OCI-LY7 (cell line): ENCODE data around the gene PCDHGA6. TPM values are rescaled to one million over a fixed set of nuclear protein-coding genes. Genes with fewer than 3 reads are reported as not detected.

Experiments
- BruUV-seq: library from RNA; stranded (reverse); fragments of 400-500 nt; replicated peaks from 2 replicates; lab custom pipeline; 2021; lab: Mats Ljungman, UMichigan
- CTCF ChIA-PET: fragments of 300-600 bp; sonication (Branson Sonifier 250); formaldehyde crosslinking; loops from one replicate; lab custom pipeline; 2022; ENCODE audit warnings: antibody characterized with exemption; ENCODE audit not compliant: unreplicated experiment; lab: Charles Lee
- POLR2A ChIA-PET: fragments of 300-600 bp; sonication (Branson Sonifier 250); formaldehyde crosslinking; loops from one replicate; lab custom pipeline; 2022; ENCODE audit warnings: antibody characterized with exemption; lab: Charles Lee
- DNase-seq: peaks from one replicate; pipeline ENCODE4 v3.0.0-alpha.2; 2015; ENCODE audit warnings: low spot score
- H2AFZ ChIP-seq: fragments of 200-600 bp; sonication (generic), shearing (Covaris generic); 2 replicates; pipeline ENCODE4 v1.6.1; 2014; ENCODE audit warnings: mild to moderate bottlenecking, antibody characterized with exemption, low read length, moderate library complexity
- H3K27ac ChIP-seq: fragments of 200-600 bp; sonication (generic); 2 replicates; pipeline ENCODE4 v1.5.1; 2014; ENCODE audit warnings: mixed run types, low read depth, mild to moderate bottlenecking, moderate library complexity, low read length, inconsistent platforms; ENCODE audit not compliant: poor library complexity, severe bottlenecking
- H3K36me3 ChIP-seq: fragments of 200-600 bp; sonication (generic); 2 replicates; pipeline ENCODE4 v1.6.1; 2014; ENCODE audit warnings: mild to moderate bottlenecking, antibody characterized with exemption, low read length, moderate library complexity, mixed read lengths; ENCODE audit not compliant: insufficient read depth
- H3K4me1 ChIP-seq: fragments of 200-600 bp; sonication (generic); 2 replicates; pipeline ENCODE4 v1.5.1; 2014; ENCODE audit warnings: mild to moderate bottlenecking, low read length; ENCODE audit not compliant: insufficient read depth, poor library complexity, severe bottlenecking
- H3K4me2 ChIP-seq: fragments of 200-600 bp; sonication (generic); 2 replicates; pipeline ENCODE4 v1.6.1; 2014; ENCODE audit warnings: mild to moderate bottlenecking, low read length
- H3K4me3 ChIP-seq: fragments of 200-600 bp; sonication (generic); 2 replicates; pipeline ENCODE4 v1.5.1; 2014; ENCODE audit warnings: mild to moderate bottlenecking, low read depth, low read length; ENCODE audit not compliant: poor library complexity, severe bottlenecking
- H3K79me2 ChIP-seq: fragments of 200-600 bp; sonication (generic); 2 replicates; pipeline ENCODE4 v1.6.1; 2016; ENCODE audit warnings: low read depth, mild to moderate bottlenecking, low read length, moderate library complexity, mixed read lengths; ENCODE audit not compliant: insufficient read depth
- H3K9me2 ChIP-seq: fragments of 200-600 bp; sonication (generic); 2 replicates; pipeline ENCODE4 v1.6.1; 2016; ENCODE audit warnings: mild to moderate bottlenecking, low read length, mixed read lengths; ENCODE audit not compliant: insufficient read depth
- H3K9me3 ChIP-seq: fragments of 200-600 bp; sonication (generic); 2 replicates; pipeline ENCODE4 v1.6.1; 2014; ENCODE audit warnings: mild to moderate bottlenecking, mixed run types, low read length, mixed read lengths
- H4K20me1 ChIP-seq: fragments of 200-600 bp; sonication (generic); 2 replicates; pipeline ENCODE4 v1.6.1; 2014; ENCODE audit warnings: mild to moderate bottlenecking, antibody characterized with exemption, low read length, moderate library complexity, mixed read lengths; ENCODE audit not compliant: insufficient read depth
- CTCF ChIP-seq: fragments of 200-600 bp; sonication (generic); conservative IDR thresholded peaks from 2 replicates; pipeline ENCODE4 v1.5.1; 2014; ENCODE audit warnings: mild to moderate bottlenecking, antibody characterized with exemption, low read length, moderate library complexity, mixed read lengths
- EZH2phosphoT487 ChIP-seq: fragments of 200-600 bp; sonication (generic); IDR thresholded peaks from 2 replicates; pipeline ENCODE4 v1.6.1; 2018; ENCODE audit warnings: low read depth, borderline replicate concordance, mild to moderate bottlenecking, mixed run types, antibody characterized with exemption, low read length, moderate library complexity, mixed read lengths
- intact Hi-C: fragments of 100-400 bp; cut with micrococcal nuclease; formaldehyde crosslinking; loops from one replicate; pipeline ENCODE4 v1.10.0; 2022; ENCODE audit not compliant: unreplicated experiment
- total RNA-seq, 2 experiments: library from RNA; depleted of rRNA in 1 of 2; stranded (reverse); fragments of >200 nt in 1 of 2; shearing (Covaris generic) in 1 of 2; gene quantifications; 2 replicates each; pipeline ENCODE4 v1.2.3, GENCODE V29; 2014 to 2022

PCDHGA6 gene
- total RNA-seq, 2 experiments from 2014 or later: 5.5 to 6.3 TPM

DNA sequence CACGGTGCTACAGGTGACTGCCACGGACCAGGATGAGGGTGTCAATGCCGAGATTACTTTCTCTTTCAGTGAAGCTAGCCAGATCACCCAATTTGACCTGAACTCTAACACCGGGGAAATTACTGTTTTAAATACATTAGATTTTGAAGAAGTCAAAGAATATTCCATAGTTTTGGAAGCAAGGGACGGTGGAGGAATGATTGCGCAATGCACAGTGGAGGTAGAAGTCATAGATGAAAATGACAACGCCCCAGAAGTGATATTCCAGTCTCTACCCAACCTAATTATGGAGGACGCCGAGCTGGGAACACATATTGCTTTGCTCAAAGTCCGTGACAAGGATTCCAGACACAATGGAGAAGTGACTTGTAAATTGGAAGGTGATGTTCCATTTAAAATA, 15.0 kb downstream of the PCDHGA6 start:
- DNase-seq: no peak
- H3K4me3 ChIP-seq: no peak overlapping the region
- no peaks in the 10 kb centered on the region for H3K9me2 ChIP-seq
- intact Hi-C loops: no loop called here
- no TSS peak for BruUV-seq
- peak overlapping the region; percentile 31; the same call in 1 of the 2 replicates for H3K4me2 ChIP-seq
- no peak overlapping the region for H3K27ac ChIP-seq
- POLR2A ChIA-PET: interaction anchor here (0.5 to 0.7 kb wide), 2 partner anchors 63 to 969 kb away, joined by 3 to 4 read pairs; no protein-coding TSS in a partner anchor
- H4K20me1 ChIP-seq: no peaks in the 10 kb centered on the region
- peaks cover 8% of the 10 kb centered on the region; the same call in 1 of the 2 replicates for H3K79me2 ChIP-seq
- TF ChIP-seq CTCF (no peak), EZH2phosphoT487 (no peak)
- H3K4me1 ChIP-seq: peaks cover 7% of the 10 kb centered on the region
- H2AFZ ChIP-seq: no peak overlapping the region
- H3K9me3 ChIP-seq: no peaks in the 10 kb centered on the region
- H3K36me3 ChIP-seq: no peaks in the 10 kb centered on the region
- CTCF ChIA-PET: interaction anchor here (0.6 kb wide), 1 partner anchor 138 kb away, joined by 3 read pairs; no protein-coding TSS in a partner anchor

DNA sequence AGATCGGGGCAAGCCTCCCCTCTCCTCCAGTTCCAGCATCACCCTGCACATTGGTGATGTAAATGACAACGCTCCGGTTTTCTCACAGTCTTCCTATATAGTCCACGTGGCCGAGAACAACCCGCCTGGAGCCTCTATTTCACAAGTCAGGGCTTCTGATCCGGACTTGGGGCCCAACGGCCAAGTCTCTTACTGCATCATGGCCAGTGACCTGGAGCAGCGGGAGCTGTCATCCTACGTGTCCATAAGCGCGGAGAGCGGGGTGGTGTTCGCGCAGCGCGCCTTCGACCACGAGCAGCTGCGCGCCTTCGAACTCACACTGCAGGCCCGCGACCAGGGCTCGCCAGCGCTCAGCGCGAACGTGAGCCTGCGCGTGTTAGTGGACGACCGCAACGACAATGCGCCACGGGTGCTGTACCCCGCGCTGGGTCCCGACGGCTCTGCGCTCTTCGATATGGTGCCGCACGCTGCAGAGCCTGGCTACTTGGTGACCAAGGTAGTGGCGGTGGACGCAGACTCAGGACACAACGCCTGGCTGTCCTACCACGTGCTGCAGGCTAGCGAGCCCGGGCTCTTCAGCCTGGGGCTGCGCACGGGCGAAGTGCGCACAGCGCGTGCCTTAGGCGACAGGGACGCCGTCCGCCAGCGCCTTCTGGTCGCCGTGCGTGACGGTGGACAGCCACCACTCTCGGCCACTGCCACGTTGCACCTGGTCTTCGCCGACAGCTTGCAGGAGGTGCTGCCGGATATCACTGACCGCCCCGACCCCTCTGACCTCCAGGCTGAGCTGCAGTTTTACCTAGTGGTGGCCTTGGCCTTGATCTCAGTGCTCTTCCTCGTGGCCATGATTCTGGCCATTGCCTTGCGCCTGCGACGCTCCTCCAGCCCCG, 15.7 kb downstream of the PCDHGA6 start:
- H4K20me1 ChIP-seq: no peaks in the 10 kb centered on the region
- TF ChIP-seq CTCF: no peak
- TF ChIP-seq EZH2phosphoT487: no peak
- no peak overlapping the region for H3K27ac ChIP-seq
- H3K4me1 ChIP-seq: peaks cover 7% of the 10 kb centered on the region
- intact Hi-C loops: no loop called here
- peaks cover 8% of the 10 kb centered on the region; the same call in 1 of the 2 replicates for H3K79me2 ChIP-seq
- BruUV-seq: no TSS peak
- ChIA-PET POLR2A (no interaction called here), CTCF (interaction anchor here (0.6 to 1.3 kb wide), 3 partner anchors 70 to 169 kb away, joined by 3 to 5 read pairs (median 3); partner anchors contain the start of gene TAF7)
- H2AFZ ChIP-seq: no peak overlapping the region
- no peak for DNase-seq
- H3K9me2 ChIP-seq: no peaks in the 10 kb centered on the region
- H3K9me3 ChIP-seq: no peaks in the 10 kb centered on the region
- no peak overlapping the region for H3K4me3 ChIP-seq
- H3K4me2 ChIP-seq: no peak overlapping the region
- no peaks in the 10 kb centered on the region for H3K36me3 ChIP-seq
